ENCODE measurements around the gene ARHGDIA. TPM values are rescaled to one million over a fixed set of nuclear protein-coding genes. Genes with fewer than 3 reads are reported as not detected.

The ARHGDIA gene
- total RNA-seq, 2 experiments from 2014 or later, result 538 to 539 TPM

DNA sequence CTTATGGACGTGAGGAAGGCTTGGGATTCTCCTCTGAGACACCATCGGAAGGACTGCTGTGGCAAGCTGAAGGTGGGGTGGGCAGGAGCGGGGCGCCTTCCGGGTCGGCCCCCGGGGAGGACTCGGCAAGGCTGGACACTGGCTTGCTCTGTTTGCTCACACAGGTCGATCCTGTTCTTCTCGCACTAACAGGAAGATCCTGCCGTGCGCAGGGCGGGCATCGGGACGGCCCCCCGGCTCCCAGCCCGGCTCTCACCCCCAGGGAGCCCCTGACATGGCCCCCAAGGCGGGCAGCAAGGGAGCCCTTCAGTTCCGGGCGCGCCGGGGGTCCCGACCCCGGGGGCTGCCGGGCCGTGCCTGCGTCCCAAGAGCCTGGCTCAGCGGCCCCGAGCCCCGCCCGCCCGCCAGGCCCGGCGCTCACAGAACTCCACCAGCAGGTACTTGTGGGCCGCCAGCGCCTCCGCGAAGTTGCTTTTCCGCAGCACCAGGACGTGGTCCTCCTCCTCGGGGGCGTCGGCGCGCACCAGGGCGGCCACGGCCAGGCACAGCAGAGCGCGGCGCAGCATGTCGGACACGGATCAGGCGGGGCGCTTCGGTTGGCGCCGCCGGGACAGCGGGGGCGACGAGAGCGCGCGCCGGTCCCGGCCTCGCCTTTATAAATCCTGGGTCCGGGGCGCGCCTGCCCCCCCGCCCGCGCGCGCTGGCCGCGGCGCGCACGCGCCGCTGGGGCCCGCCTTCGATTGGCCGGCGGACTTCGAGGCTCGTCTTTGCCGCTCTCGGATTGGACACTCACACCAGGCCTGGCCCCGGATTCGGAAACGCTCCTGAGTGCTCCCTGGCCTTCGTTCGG is 11.0 kb downstream of the ARHGDIA start, which contains the start of gene P4HB:
Gene P4HB (minus strand): TSS at position 630 of the 850 bp plus-strand sequence. CDS start 64 bp downstream, at position 566.
- H3K36me3 Mint-ChIP-seq, result peaks cover 25% of the 10 kb centered on the region

GRCh38 chr17:81858967-81859905 is 11.9 kb downstream of the ARHGDIA start:
- no peaks in the 10 kb centered on the region for H3K27me3 Mint-ChIP-seq
- peaks cover 25% of the 10 kb centered on the region for H3K36me3 Mint-ChIP-seq
- POLR2A ChIA-PET, result interaction anchor here (0.5 to 2.2 kb wide), 7 partner anchors 11 to 346 kb away, joined by 3 to 11 read pairs (median 4); partner anchors contain the start of genes ALYREF, ANAPC11, ARHGDIA and ARL16
- ATAC-seq (ENCODE audit: low read depth) (no peak), DNase-seq (no peak)
- peak overlapping the region; percentile 93 for H3K4me3 Mint-ChIP-seq
- H3K27ac Mint-ChIP-seq, result peak overlapping the region; percentile 88
- H3K9me3 Mint-ChIP-seq, result no peaks in the 10 kb centered on the region
- peaks cover 29% of the 10 kb centered on the region for H3K4me1 Mint-ChIP-seq

More for the DNA sequence above, 11.0 kb downstream of the ARHGDIA start, which contains the start of gene P4HB:
- H3K27me3 Mint-ChIP-seq, result no peaks in the 10 kb centered on the region
- POLR2A ChIA-PET, result interaction anchor here (0.5 to 2.5 kb wide), 15 partner anchors 10 to 347 kb away, joined by 3 to 29 read pairs (median 4); partner anchors contain the start of genes ALYREF, ANAPC11, ARHGDIA and ARL16
- peak within 1 kb of the TSS; percentile 90 for H3K27ac Mint-ChIP-seq
- no peaks in the 10 kb centered on the region for H3K9me3 Mint-ChIP-seq
- H3K4me3 Mint-ChIP-seq, result peak within 1 kb of the TSS; percentile 93
- peak; percentile 94 for DNase-seq
- no peak for ATAC-seq (ENCODE audit: low read depth)
- H3K4me1 Mint-ChIP-seq, result peaks cover 29% of the 10 kb centered on the region

DNA sequence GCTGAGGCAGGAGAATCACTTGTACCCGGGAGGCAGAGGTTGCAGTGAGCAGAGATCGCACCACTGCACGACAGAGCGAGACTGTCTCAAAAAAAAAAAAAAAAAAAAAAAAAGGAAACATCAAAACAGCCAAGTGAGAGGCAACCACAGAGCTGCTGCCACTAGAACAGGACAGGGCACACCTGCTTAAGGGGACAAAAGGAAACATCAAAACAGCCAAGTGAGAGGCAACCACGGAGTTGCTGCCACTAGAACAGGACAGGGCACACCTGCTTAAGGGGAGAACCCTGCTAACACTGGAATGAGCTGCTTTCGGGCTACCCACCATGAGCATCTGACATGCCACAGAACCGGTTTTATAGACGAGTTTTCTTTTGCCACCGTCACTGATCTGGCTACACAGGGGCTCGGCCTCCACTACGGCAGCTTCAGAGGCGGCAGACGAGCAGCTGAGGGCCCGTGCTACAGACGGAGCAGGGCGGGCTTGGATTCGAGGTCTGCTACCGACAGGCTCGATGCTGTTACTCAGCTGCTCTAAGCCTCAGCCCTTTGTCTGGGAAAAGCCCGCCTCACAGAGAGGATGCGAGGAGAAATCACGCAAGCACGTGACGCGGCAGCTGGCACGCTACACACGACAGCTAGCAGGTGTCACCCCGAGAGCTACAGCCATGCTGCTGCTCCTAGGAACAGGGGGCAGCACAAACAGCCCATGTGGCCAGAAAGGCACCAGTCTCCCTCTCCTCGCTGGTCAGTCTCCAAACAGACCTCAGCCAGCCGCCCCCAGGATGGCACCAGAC is 12.8 kb downstream of the ARHGDIA start:
- peaks cover 24% of the 10 kb centered on the region for H3K4me1 Mint-ChIP-seq

GRCh38 chr17:81854974-81855774 is 16.0 kb downstream of the ARHGDIA start:
- DNase-seq (no peak), ATAC-seq (ENCODE audit: low read depth) (no peak)
- Mint-ChIP-seq H3K4me3 (no peak overlapping the region), H3K36me3 (peaks cover 29% of the 10 kb centered on the region), H3K27ac (no peak overlapping the region), H3K9me3 (no peaks in the 10 kb centered on the region), H3K4me1 (peaks cover 13% of the 10 kb centered on the region), H3K27me3 (no peaks in the 10 kb centered on the region)
- POLR2A ChIA-PET, result interaction anchor here (0.6 to 1.2 kb wide), 2 partner anchors 37 to 48 kb away, joined by 3 to 4 read pairs; no protein-coding TSS in a partner anchor

More for the DNA sequence above, 12.8 kb downstream of the ARHGDIA start:
- DNase-seq (no peak), ATAC-seq (ENCODE audit: low read depth) (no peak)
- Mint-ChIP-seq H3K27ac (peak overlapping the region; percentile 38), H3K4me3 (peak overlapping the region; percentile 93), H3K36me3 (peaks cover 29% of the 10 kb centered on the region), H3K9me3 (no peaks in the 10 kb centered on the region), H3K27me3 (no peaks in the 10 kb centered on the region)
- POLR2A ChIA-PET, result interaction anchor here (0.7 to 2.2 kb wide), 4 partner anchors 12 to 175 kb away, joined by 3 to 11 read pairs (median 8); partner anchors contain the start of genes ARHGDIA, ARL16 and HGS

- H3K27me3 Mint-ChIP-seq, result no peaks in the 10 kb centered on the region
- DNase-seq (no peak), ATAC-seq (ENCODE audit: low read depth) (no peak)
- H3K4me3 Mint-ChIP-seq, result no peak overlapping the region
- POLR2A ChIA-PET, result interaction anchor here (1.0 to 1.3 kb wide), 2 partner anchors 19 to 23 kb away, joined by 3 read pairs; partner anchors contain the start of gene MCRIP1
- H3K27ac Mint-ChIP-seq, result no peak overlapping the region
- H3K4me1 Mint-ChIP-seq, result peaks cover 2% of the 10 kb centered on the region
- peaks cover 15% of the 10 kb centered on the region for H3K36me3 Mint-ChIP-seq
- H3K9me3 Mint-ChIP-seq, result no peaks in the 10 kb centered on the region
Observed at GRCh38 chr17:81852237-81852636, 18.9 kb downstream of the ARHGDIA start.

- ATAC-seq (ENCODE audit: low read depth) (no peak), DNase-seq (no peak)
- H3K4me1 Mint-ChIP-seq, result peaks cover 2% of the 10 kb centered on the region
- POLR2A ChIA-PET, result interaction anchor here (1.3 kb wide), 1 partner anchor 18 kb away, joined by 3 read pairs; the partner anchor contains the start of gene MCRIP1
- no peak overlapping the region for H3K27ac Mint-ChIP-seq
- no peaks in the 10 kb centered on the region for H3K9me3 Mint-ChIP-seq
- peaks cover 16% of the 10 kb centered on the region for H3K36me3 Mint-ChIP-seq
- H3K4me3 Mint-ChIP-seq, result no peak overlapping the region
- no peaks in the 10 kb centered on the region for H3K27me3 Mint-ChIP-seq
Observed at GRCh38 chr17:81851423-81851822, 19.7 kb downstream of the ARHGDIA start.

GRCh38 chr17:81849457-81849856 is 21.7 kb downstream of the ARHGDIA start:
- Mint-ChIP-seq H3K9me3 (no peaks in the 10 kb centered on the region), H3K36me3 (peaks cover 19% of the 10 kb centered on the region), H3K27ac (no peak overlapping the region), H3K4me1 (peaks cover 2% of the 10 kb centered on the region), H3K27me3 (no peaks in the 10 kb centered on the region), H3K4me3 (no peak overlapping the region)
- POLR2A ChIA-PET, result no interaction called here
- DNase-seq, result no peak
- ATAC-seq (ENCODE audit: low read depth), result no peak

DNA sequence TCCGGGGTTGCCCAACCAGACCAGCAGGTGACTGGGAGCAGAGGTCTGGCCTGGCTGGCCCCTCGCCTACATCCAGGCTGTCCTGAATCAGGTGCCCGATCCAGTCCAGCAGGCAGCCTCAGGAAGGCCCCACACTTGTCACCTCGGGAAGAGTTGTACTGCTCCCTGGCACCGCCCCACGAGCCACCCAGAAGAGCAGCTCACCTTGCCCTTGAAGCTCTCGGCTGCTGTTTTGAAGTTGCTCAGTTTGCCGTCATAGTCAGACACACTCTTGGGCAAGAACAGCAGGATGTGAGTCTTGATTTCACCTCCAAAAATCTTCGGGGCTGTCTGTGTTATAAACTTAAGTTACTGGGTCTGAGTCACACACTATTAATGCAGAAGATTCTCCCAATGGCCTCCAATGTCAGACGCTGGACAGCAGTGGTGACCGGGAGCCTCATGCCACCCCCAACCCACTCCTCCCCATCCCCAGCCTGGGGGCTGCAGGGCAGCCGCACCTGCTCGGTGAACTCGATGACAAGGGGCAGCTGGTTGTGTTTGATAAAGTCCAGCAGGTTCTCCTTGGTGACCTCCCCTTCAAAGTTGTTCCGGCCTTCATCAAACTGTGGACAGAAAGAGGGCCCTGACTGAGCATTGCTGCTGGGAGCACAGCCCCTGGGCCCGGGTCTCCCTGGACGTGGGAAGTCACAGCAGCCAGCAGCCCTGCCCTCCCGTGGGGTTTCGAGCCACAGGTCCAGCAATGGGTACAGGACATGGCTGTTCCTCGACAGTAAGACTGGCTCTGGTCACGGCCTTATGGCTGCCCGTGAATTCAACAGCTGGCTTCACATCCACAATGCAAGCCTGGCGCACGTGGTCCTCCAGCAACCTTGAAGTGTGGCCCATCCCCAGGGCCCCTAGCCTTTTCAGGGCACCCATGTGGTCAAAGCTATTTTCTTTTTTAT is 24.1 kb downstream of the ARHGDIA start:
- POLR2A ChIA-PET, result interaction anchor here (0.6 kb wide), 1 partner anchor 59 kb away, joined by 3 read pairs; no protein-coding TSS in a partner anchor
- DNase-seq (no peak), ATAC-seq (ENCODE audit: low read depth) (no peak)
- Mint-ChIP-seq H3K27me3 (no peaks in the 10 kb centered on the region), H3K27ac (no peak overlapping the region), H3K9me3 (no peaks in the 10 kb centered on the region), H3K36me3 (peaks cover 11% of the 10 kb centered on the region), H3K4me1 (no peaks in the 10 kb centered on the region), H3K4me3 (no peak overlapping the region)

DNA sequence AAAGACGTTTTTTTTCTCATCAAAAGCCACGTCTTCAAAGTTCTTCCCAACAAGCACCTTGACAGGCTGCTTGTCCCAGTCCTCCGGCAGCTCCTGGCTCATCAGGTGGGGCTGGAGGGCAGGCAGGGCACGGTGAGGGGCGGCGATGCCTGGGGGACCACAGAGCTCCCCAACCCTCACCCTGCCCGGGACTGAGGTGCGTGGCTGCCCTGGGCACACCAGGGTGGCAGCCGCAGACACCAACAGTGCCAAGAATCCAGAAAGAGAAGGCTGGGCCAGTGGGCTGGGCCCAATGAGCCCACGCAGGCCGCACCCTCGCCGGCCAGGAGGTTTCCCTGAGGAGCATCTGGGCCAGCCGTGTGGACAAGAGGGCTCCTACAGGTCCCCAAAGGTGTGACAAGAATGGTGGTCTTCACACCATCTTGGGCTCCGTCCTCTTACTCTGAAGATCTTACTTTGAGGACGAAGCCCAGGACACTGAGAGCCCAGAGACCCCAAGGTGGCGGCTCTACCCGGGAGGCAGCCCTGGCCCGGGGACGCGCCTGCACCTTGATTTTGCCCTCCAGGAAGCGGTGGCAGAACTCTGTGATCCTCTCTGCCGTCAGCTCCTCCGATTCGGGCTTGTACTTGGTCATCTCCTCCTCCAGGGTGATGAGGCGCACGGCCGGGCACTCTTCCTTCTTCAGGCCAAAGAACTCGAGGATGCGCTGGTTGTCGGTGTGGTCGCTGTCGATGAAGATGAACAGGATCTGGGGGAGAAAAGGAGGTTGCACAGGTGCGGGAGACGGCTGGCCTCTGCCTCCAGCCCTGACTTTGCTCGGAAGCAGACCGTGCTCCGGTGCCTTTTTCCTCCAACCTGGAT is 25.0 kb downstream of the ARHGDIA start:
- Mint-ChIP-seq H3K36me3 (peaks cover 9% of the 10 kb centered on the region), H3K4me3 (no peak overlapping the region), H3K27ac (no peak overlapping the region), H3K4me1 (no peaks in the 10 kb centered on the region), H3K9me3 (no peaks in the 10 kb centered on the region), H3K27me3 (no peaks in the 10 kb centered on the region)
- DNase-seq (no peak), ATAC-seq (ENCODE audit: low read depth) (no peak)
- POLR2A ChIA-PET, result interaction anchor here (0.6 kb wide), 1 partner anchor 11 kb away, joined by 3 read pairs; no protein-coding TSS in a partner anchor

GRCh38 chr17:81845361-81845760 is 25.8 kb downstream of the ARHGDIA start:
- ATAC-seq (ENCODE audit: low read depth), result no peak
- H3K27me3 Mint-ChIP-seq, result no peaks in the 10 kb centered on the region
- peaks cover 9% of the 10 kb centered on the region for H3K36me3 Mint-ChIP-seq
- POLR2A ChIA-PET, result interaction anchor here (0.6 kb wide), 1 partner anchor 11 kb away, joined by 3 read pairs; no protein-coding TSS in a partner anchor
- no peak for DNase-seq
- H3K4me3 Mint-ChIP-seq, result no peak overlapping the region
- H3K4me1 Mint-ChIP-seq, result no peaks in the 10 kb centered on the region
- H3K27ac Mint-ChIP-seq, result no peak overlapping the region
- no peaks in the 10 kb centered on the region for H3K9me3 Mint-ChIP-seq
